ENCODE results near the gene ZNF578.
"Not testable (repeated sequence)": the region's sequence is repeated elsewhere in the genome, so short reads cannot be mapped to it uniquely, and the experiment has no call there.

ZNF578 gene

DNA sequence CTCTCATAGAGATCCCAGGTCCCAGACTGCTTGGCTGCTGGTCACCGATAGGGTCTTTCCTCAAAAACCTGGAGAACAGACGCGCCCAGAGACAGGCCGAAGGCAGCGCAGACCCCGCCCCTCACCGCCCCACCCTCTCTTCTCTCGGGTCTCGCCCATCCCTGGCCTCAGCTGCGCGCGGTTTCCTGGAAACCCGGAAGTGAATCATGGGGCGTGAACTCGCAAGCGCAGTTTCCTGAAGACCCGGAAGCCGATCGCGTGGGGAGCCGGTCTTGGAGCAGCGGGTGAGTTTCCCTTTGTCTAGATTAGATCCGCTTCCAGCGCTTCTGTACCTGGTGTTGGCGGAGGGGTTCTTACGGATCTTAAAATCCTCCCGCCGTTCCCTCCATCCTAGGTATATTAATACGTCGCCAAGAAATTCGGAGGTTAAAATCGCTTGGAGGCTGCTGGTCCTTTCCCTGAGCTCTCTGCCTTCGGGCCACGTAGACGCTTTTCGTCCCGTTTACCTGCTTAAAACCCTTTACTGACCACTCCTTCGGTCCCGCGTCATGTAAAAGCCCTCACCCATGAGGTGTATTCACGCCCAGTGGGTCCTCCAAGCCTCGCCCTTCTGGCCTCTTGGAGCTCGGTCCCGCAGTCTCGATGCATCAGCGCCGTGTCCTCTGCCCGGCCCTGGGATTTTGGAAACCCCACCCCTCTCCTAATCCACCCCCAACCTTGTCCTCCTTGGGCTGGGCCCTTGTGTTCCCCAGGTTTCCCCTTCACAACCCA, at the start of gene ZNF578:
ZNF578 (plus strand) TSS at position 230 of the 771 bp plus-strand sequence. CDS start 48,293 bp downstream, outside the sequence.
- no peak for DNase-seq

DNA sequence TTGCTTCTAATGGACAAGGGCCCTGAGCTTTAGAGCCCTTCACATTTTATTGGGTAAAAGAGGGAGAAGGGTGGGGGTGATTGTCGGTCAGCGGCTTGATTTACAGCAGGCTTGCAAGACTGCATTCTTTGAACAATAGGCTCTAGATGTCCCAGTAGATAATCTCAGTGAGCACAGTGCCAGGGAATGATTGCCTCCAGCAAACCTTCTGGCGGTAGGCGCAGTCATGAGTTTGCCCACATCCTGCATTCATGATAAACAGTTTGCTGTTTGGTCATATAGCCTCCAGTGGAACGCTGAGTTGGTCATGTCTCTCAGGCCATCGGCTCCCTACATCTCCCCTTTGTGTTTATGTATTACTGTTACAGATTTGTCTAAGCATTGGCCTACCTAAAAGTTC, 43.1 kb upstream of the ZNF578 start:
- no peak for DNase-seq

DNA sequence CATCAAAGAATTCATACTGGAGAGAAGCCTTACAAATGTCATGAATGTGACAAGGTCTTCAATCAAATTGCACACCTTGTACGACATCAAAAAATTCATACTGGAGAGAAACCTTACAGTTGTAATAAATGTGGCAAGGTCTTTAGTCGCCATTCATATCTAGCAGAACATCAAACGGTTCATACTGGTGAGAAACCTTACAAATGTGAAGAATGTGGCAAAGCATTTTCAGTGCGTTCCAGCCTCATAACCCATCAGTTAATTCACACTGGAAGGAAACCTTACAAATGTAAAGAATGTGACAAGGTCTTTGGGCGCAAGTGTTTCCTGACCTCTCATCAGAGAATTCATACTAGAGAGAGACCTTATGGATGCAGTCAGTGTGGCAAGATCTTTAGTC, 37.6 kb upstream of the ZNF578 start:
- DNase-seq, result no peak

DNA sequence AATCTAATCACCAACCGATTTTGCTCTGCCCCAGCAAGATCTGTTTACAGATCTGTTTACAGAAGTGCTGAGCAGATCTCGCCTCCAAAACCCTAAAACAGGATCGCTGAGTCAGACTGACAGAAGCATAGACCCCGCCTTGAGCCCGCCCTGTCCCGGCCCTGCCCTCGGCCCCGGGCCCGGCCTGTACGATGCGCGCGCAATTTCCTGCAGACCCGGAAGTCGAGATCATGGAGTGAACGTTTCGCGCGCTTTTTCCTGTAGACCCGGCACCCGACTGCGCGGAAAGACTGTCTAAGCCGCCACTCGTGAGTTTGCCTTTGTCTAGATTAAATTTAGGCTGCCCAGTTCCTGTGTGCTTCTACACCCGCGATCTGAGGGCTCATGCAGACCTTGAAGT, 24.4 kb upstream of the ZNF578 start, which contains the start of gene ZNF534:
ZNF534 (plus strand) TSS at position 212 of the 400 bp plus-strand sequence. CDS start 2,327 bp downstream, outside the sequence.
- no peak for DNase-seq

DNA sequence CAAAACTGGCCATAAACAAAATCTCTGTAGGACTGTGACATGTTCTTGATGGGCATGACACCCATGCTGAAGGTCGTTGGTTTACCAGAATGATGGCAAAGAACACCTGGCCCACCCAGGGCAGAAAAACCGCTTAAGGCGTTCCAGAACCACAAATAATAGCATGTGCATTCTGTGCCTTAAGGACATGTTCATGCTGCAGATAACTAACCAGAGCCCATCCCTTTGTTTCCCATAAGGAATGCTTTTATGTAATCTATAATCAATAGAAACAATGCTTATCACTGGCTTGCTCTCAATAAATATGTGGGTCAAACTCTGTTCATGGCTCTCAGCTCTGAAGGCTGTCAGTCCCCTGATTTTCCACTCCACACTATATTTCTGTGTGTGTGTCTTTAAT, 11.2 kb upstream of the ZNF578 start:
- DNase-seq, result no peak

DNA sequence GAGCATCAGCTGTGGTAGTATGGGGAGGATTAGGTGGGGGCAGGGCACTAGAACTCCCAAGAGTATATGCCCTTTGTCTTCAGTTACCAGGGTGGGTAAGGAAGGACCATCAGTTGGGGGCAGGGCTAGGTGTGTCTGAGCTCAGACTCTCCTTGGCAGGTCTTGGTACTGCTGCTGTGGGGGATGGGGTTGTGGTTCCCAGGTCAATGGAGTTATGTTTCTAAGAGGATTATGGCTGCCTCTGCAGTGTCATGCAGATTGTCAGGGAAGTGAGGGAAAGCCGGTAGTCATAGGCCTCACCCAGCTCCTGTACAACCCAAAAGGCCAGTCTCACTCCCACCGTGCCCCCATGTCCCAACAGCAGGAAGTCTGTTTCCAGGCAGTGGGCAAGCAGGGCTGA, 8.8 kb upstream of the ZNF578 start:
- no peak for DNase-seq

DNA sequence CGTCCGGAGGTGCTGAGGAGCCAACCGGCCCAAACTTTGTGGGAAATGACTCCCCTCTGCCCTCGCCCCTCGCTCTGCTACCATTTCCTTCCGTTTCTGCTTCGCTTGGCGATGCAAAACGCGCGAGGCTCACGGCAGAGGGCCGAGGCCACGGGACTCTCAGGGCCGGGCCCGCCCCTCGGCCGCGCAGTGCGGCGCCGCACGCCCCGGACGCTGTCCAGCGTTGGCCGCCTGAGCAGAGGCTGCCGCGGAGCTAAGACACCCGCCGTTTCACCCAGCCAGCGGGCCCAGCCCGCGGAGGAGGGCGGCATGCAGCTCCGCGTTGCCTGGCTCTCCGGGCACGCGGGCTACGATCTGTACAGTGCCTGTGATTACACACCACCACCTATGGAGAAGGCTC, 2.1 kb upstream of the ZNF578 start:
- DNase-seq, result no peak

DNA sequence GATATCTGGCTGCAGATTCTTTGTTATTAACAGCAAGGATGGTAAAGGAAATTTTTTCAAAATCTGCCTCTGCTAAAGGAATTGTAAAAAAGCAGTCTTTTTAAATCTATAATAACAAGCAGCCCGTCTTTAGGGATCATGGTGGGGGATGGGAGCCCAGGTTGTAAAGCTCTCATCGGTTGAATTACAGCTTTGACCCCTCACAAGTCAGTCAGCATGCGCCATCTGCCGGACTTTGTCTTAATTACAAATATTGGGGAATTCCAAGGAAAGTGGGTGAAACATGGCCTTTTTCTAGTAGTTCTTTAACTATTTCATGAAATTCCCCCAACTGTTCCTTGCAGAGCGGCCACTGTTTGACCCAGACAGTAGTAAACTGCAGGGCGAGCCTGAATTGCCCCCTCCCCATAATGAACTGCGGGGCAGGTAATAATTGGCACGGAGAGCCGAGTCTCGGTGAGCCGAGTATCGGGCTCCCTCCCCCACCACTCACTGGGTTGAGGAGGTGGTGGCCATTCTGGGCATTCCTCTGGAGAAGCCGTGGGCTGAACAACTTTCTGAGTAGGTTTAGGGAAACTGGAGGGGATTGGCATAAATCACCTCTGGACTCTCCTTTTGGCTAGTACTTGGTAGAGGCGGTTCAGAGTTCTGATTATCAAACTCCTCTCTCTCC, 11.6 kb downstream of the ZNF578 start:
- peak; percentile 29 to 80 for DNase-seq

DNA sequence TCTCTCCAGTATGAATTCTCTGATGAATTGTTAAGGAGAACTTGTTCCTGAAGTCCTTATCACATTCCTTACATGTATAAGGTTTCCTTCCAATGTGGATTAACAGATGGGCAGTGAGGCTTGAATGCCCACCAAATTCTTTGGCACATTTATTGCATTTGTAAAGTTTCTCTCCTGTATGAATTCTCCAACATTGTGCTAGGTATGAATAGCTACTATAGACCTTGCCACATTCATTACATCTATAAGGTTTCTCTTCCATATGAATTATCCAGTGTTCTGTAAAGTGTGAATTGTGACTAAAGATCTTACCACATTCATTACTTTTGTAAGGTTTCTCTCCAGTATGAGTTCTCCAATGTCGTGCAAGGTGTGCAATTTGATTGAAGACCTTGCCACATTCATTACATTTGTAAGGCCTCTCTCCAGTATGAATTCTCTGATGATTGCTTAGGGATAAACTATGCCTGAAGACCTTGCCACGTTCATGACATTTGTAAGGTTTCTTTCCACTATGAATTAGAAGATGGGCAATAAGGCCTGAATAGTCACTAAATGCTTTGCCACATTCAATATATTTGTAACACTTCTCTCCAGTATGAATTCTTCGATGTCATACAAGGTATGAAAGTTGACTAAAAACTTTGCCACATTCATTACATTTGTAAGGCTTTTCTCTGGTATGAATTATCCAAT, 20.4 kb downstream of the ZNF578 start:
- no peak for DNase-seq

DNA sequence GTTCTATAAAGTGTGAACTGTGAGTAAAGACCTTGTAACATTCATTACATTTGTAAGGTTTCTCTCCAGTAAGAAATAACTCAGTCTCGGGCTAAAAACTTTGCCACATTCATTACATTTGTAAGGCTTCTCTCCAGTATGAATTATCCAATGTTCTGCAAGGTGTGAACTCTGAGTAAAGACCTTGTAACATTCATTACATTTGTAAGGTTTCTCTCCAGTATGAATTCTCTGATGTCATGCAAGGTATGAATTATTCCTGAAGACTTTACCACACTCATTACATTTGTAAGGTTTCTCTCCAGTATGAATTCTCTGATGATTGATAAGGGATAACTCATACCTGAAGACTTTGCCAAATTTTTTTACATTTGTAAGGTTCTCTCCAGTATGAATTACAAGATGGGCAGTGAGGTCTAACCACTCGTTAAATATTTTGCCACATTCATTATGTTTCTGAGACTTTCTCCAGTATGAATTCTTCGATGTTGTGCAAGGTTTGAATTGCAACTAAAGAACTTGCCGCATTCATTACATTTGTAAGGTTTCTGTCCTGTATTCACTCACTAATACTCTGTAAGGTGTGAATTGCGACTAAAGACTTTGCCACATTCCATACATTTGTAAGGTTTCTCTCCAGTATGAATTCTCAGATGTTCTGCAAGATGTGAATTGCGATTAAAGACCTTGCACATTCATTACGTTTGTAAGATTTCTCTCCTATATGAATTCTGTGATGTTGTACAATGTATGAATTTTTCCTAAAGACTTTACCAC, 21.2 kb downstream of the ZNF578 start:
- DNase-seq, result no peak

DNA sequence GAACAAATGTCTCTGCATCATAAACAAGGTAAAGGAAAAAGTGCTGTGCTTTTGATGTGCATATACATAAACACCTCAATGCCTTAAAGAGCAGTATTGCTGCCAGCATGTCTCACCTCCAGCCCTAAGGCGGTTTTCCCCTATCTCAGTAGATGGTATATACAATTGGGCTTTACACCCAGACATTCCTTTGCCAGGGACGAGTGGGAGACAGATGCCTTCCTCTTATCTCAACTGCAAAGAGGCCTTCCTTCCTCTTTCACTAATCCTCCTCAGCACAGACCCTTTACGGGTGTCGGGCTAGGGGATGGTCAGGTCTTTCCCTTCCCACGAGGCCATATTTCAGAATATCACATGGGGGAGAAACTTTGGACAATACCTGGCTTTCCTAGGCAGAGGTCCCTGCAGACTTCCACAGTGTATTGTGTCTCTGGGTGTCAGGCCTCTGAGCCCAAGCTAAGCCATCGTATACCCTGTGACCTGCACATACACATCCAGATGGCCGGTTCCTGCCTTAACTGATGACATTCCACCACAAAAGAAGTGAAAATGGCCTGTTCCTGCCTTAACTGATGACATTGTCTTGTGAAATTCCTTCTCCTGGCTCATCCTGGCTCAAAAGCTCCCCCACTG, 30.9 kb downstream of the ZNF578 start:
- not testable (repeated sequence) for DNase-seq

DNA sequence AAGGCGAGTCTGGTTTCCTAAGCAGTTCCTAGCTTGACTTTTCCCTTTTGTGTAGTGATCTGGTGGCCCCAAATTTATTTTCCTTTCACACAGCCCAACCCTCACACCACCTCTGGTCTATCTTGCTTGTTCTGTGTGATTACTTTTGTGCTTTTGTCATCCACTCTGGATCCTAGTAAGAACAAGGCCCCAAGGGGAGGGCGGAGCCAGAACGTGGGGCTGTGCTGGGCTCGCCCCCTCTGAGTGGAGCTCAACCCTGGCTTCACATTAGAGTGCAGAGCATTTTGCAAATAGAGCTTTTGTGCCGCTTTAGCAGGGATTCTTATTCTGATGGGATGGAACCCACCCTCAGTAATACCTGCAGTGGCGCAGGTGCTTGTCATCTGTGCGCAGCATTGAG, 31.7 kb downstream of the ZNF578 start:
- not testable (repeated sequence) for DNase-seq

DNA sequence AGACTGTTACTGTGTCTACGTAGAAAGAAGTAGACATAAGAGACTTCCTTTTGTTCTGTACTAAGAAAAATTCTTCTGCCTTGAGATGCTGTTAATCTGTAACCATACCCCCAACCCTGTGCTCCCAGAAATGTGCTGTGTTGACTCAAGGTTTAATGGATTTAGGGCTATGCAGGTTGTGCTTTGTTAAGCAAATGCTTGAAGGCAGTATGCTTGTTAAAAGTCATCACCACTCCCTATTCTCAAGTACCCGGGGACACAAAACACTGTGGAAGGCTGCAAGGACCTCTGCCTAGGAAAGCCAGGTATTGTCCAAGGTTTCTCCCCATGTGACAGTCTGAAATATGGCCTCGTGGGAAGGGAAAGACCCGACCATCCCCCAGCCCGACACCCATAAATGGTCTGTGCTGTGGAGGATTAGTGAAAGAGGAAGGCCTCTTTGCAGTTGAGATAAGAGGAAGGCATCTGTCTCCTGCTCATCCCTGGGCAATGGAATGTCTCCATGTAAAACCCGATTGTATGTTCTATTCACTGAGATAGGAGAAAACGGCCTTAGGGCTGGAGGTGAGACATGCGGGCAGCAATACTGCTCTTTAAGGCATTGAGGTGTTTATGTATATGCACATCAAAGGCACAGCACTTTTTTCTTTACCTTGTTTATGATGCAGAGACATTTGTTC, 32.3 kb downstream of the ZNF578 start:
- DNase-seq, result not testable (repeated sequence)

DNA sequence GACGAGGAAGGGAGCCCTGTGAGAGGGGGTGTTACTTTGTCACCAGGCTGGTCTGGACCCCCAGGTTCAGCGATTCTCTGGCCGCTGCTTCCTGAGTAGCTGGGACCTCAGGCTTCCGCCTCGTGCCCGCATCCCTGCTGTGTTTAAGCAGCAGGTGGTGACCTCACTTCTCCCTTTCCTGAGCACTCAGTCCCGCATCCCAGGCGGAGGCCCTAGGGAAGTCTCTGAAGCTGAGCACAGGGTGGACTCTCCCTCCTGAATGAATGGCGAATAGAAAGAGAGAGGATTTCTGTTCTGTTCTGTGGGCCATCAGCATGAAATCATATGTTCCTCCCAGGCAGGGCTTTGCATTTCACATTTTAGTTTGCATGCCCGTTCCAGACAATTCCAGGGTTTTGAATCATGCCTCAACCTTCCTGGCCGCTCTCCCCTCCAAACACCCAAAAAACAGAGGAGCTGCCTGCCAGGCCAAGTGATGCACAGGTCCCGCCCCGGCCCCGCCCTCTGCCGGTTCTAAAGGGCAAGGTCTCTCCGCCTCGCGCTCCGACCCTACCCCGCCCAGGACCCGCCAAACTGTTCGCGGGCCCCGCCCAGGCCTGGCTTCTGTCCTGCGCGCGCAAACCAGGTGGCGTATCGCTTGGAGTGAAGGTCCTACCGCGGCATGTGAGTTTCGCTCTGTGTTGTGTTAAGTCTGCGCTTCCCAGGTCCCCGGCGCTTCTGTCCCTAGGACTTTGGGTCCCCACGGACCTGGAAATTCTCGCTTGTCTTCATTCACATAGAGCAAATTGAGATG, 39.0 kb downstream of the ZNF578 start:
- peak; percentile 65 to 93 for DNase-seq

DNA sequence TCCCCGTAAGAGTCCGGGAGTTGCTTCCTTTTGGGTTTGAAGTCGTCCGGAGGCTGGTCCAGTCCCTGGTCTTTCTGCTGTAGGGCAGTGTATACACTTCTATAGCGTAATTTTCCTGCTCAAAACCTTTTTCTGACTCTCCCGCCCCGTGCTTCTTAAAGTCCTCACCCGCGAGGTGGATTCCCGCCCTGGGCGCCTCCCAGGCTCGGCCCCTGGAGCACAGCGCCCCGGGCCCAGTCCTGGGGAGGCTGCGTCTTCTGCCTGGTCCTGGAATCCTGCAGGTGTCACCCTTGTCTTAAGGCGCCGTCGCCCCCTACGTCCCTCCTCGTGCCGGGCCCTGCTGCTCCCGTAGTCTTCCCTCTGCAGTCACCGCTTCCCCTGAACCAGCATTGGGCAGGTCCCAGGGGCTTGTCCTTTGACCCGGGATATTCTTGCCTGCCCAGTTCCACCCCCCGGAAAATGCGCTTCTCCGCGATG, 39.7 kb downstream of the ZNF578 start:
- peak; percentile 22 to 70 for DNase-seq

DNA sequence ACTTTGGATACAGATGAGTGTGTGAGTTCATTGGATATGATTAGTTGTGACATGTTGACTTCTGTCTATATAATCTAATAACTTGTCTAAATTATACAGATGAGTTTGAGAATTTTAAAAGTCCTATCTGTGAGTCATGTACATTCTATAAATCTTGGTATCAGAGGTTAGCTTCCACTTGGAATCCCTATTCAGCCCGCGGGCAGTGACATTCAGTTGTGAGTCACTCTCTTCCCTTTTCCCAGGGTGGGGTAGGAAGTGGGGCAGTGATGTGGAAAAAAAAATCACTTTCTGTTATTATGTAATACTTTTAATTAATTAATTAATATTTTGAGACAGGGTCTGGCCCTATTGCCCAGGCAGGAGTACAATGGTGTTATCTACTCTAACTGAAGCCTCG, 41.2 kb downstream of the ZNF578 start:
- DNase-seq, result no peak

DNA sequence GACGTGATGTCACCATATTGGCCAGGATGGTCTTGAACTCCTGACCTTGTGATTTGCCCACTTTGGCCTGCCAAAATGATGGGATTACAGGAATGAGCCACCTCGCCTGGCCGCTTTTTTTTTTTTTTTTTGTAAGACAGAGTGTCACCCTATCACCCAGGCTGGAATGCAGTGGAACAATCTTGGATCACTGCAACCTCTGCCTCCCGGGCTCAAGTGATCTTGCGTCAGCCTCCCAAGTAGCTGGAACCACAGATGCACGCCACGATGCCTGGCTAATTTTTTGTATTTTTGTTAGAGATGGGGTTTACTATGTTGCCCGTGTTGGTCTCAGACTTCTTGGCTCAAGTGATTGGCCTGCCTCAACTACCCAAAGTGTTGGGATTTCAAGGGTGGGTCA, 45.2 kb downstream of the ZNF578 start:
- DNase-seq, result no peak

DNA sequence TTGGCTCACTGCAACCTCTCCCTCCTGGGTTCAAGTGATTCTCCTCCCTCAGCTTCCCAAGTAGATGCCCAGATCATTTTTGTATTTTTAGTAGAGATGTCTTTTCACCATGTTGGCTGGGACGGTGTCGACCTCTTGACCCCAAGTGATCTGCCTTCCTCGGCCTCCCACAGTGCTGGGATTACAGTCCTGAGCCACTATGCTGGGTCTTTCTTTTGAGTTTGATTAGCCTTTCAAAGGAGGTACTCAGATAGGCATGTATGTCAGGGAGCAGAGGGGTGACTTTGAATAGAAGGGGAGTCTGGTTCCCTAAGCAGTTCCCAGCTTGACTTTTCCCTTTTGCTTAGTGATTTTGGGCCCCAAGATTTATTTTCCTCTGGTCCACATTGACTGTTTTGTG, 47.1 kb downstream of the ZNF578 start:
- not testable (repeated sequence) for DNase-seq

DNA sequence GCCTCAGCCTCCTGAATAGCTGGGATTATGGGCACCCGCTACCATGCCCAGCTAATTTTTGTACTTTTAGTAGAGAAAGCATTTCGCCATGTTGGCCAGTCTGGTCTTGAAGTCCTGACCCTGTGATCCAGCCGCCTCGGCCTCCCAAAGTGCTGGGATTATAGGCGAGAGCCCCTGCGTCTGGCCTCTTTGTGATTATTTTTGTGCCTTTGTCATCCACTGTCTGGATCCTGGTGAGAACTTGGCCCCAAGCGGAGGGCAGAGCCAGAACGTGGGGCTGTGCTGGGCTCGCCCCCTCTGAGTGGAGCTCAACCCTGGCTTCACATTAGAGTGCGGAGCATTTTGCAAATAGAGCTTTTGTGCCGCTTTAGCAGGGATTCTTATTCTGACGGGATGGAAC, 47.6 kb downstream of the ZNF578 start:
- DNase-seq, result not testable (repeated sequence)

DNA sequence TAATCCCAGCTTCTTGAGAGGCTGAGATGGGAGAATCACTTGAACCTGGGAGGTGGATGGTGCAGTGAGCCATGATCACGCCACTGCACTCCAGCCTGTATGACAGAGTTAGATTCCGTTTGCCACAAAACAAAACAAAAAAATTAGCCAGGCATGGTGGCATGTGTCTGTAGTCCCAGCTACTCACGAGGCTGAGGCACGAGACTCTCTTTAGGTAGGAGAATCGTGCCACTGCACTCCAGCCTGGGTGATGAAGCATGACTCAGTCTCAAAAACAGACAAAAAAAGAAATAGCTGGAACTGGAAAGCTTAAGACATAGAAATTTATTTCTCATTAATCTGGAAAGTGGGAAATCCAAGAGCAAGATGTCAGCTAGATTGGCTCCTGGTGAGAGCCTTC, 53.9 kb downstream of the ZNF578 start:
- no peak for DNase-seq

DNA sequence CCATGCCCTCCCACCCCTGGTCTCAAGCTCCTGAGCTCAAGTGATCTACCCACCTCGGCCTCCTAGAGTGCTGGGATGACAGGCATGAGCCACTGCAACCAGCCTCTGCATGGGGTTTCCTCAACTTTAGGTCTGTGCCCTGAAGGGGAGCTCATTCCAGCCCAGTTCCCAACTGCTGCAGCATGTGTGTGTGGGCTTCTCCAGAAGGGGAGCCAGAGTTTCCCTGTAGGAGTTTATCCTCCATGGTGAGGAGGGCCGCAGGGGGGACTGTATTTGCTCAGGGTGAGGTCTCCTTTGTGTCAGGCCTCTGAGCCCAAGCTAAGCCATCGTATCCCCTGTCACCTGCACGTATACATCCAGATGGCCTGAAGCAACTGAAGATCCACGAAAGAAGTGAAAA, 62.8 kb downstream of the ZNF578 start:
- DNase-seq, result no peak
